ENCODE data around the gene DEF6. TPM values are rescaled to one million over a fixed set of nuclear protein-coding genes. Genes with fewer than 3 reads are reported as not detected.

The DEF6 gene
- total RNA-seq, 1 experiment from 2014 or later: 11.3 TPM

DNA sequence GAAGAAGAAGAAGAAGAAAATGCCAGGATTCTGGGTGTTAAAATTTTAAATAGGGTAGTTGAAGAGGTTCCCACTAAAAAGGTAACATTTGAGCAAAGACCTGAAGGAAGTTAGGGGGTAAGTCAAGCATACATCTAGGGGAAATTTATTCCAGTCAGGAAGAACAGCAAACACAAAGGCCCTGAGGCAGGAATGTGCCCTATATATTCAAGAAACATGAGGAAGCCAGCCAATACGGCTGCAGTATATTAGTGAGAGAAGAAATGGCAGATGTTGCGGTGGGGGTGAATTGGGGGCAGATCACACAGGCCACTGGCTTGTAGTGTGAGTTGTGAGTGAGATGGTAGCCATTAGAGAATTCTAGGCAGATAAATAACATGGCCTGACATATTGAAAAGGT, 32.1 kb upstream of the DEF6 start:
- ChIA-PET CTCF (interaction anchor here (1.0 kb wide), 1 partner anchor 184 kb away, joined by 4 read pairs; no protein-coding TSS in a partner anchor), POLR2A (no interaction called here)
- ATAC-seq (no peak), DNase-seq (ENCODE audit: low spot score) (no peak)
- no peak for TF ChIP-seq NFYB (CRISPR knock-in tag; conservative IDR thresholded peaks at IDR 0.05; ENCODE audit: low read depth)
- TF ChIP-seq, protein P1, sequence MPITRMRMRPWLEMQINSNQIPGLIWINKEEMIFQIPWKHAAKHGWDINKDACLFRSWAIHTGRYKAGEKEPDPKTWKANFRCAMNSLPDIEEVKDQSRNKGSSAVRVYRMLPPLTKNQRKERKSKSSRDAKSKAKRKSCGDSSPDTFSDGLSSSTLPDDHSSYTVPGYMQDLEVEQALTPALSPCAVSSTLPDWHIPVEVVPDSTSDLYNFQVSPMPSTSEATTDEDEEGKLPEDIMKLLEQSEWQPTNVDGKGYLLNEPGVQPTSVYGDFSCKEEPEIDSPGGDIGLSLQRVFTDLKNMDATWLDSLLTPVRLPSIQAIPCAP (CRISPR knock-in tag; IDR thresholded peaks at IDR 0.05): no peak
- TF ChIP-seq, protein P2, sequence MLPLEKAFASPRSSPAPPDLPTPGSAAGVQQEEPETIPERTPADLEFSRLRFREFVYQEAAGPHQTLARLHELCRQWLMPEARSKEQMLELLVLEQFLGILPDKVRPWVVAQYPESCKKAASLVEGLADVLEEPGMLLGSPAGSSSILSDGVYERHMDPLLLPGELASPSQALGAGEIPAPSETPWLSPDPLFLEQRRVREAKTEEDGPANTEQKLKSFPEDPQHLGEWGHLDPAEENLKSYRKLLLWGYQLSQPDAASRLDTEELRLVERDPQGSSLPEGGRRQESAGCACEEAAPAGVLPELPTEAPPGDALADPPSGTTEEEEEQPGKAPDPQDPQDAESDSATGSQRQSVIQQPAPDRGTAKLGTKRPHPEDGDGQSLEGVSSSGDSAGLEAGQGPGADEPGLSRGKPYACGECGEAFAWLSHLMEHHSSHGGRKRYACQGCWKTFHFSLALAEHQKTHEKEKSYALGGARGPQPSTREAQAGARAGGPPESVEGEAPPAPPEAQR (CRISPR knock-in tag; IDR thresholded peaks at IDR 0.05): no peak
- TF ChIP-seq, protein P3, sequence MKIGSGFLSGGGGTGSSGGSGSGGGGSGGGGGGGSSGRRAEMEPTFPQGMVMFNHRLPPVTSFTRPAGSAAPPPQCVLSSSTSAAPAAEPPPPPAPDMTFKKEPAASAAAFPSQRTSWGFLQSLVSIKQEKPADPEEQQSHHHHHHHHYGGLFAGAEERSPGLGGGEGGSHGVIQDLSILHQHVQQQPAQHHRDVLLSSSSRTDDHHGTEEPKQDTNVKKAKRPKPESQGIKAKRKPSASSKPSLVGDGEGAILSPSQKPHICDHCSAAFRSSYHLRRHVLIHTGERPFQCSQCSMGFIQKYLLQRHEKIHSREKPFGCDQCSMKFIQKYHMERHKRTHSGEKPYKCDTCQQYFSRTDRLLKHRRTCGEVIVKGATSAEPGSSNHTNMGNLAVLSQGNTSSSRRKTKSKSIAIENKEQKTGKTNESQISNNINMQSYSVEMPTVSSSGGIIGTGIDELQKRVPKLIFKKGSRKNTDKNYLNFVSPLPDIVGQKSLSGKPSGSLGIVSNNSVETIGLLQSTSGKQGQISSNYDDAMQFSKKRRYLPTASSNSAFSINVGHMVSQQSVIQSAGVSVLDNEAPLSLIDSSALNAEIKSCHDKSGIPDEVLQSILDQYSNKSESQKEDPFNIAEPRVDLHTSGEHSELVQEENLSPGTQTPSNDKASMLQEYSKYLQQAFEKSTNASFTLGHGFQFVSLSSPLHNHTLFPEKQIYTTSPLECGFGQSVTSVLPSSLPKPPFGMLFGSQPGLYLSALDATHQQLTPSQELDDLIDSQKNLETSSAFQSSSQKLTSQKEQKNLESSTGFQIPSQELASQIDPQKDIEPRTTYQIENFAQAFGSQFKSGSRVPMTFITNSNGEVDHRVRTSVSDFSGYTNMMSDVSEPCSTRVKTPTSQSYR (CRISPR knock-in tag; IDR thresholded peaks at IDR 0.05): no peak
- H3K9me3 Mint-ChIP-seq: no peaks in the 10 kb centered on the region
- peaks cover 8% of the 10 kb centered on the region for H3K4me1 Mint-ChIP-seq
- no peak overlapping the region; the same call in 1 of the 2 replicates for H3K27ac Mint-ChIP-seq
- peaks cover 2% of the 10 kb centered on the region; the same call in 1 of the 2 replicates for H3K27me3 Mint-ChIP-seq (ENCODE audit: low read depth)
- no peak overlapping the region for H3K4me3 Mint-ChIP-seq
- peaks cover 3% of the 10 kb centered on the region; the same call in 1 of the 2 replicates for H3K36me3 Mint-ChIP-seq

DNA sequence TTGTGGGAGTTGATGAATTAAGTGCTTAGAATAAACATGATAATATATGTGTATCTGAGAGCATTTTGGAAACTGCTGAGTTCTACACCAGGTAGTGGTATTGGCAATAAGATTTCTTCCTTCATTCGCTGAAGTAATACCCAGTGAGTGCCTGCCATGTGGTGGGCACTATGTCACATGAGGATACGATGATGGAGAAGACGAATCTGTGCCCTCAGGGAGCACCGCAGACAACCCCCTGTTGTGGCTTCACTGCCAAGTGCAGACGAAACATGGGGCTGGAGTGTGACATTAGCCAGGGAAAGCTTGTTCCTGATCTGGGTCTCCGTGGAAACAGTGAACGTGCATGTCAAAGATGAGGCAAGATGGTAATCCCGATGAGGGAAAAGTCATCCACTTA, 30.2 kb upstream of the DEF6 start:
- DNase-seq (ENCODE audit: low spot score) (no peak), ATAC-seq (no peak)
- CTCF ChIA-PET: no interaction called here
- TF ChIP-seq ZNF232 (CRISPR knock-in tag; IDR thresholded peaks at IDR 0.05) (no peak), ZNF219 (CRISPR knock-in tag; IDR thresholded peaks at IDR 0.05; ENCODE audit: borderline replicate concordance) (no peak), NFATC4 (CRISPR knock-in tag; IDR thresholded peaks at IDR 0.05) (no peak), SP1 (CRISPR knock-in tag; conservative IDR thresholded peaks at IDR 0.05) (no peak), ZNF317 (CRISPR knock-in tag; IDR thresholded peaks at IDR 0.05; ENCODE audit: borderline replicate concordance, low read depth) (no peak), FOXJ3 (CRISPR knock-in tag; IDR thresholded peaks at IDR 0.05; ENCODE audit: borderline replicate concordance) (no peak), TCF7 (CRISPR knock-in tag; IDR thresholded peaks at IDR 0.05; ENCODE audit: low read depth) (no peak), RELA (CRISPR knock-in tag; IDR thresholded peaks at IDR 0.05; ENCODE audit: borderline replicate concordance) (no peak)
- TF ChIP-seq, protein P4, sequence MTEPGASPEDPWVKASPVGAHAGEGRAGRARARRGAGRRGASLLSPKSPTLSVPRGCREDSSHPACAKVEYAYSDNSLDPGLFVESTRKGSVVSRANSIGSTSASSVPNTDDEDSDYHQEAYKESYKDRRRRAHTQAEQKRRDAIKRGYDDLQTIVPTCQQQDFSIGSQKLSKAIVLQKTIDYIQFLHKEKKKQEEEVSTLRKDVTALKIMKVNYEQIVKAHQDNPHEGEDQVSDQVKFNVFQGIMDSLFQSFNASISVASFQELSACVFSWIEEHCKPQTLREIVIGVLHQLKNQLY (CRISPR knock-in tag; IDR thresholded peaks at IDR 0.05): no peak
- TF ChIP-seq, protein P5, sequence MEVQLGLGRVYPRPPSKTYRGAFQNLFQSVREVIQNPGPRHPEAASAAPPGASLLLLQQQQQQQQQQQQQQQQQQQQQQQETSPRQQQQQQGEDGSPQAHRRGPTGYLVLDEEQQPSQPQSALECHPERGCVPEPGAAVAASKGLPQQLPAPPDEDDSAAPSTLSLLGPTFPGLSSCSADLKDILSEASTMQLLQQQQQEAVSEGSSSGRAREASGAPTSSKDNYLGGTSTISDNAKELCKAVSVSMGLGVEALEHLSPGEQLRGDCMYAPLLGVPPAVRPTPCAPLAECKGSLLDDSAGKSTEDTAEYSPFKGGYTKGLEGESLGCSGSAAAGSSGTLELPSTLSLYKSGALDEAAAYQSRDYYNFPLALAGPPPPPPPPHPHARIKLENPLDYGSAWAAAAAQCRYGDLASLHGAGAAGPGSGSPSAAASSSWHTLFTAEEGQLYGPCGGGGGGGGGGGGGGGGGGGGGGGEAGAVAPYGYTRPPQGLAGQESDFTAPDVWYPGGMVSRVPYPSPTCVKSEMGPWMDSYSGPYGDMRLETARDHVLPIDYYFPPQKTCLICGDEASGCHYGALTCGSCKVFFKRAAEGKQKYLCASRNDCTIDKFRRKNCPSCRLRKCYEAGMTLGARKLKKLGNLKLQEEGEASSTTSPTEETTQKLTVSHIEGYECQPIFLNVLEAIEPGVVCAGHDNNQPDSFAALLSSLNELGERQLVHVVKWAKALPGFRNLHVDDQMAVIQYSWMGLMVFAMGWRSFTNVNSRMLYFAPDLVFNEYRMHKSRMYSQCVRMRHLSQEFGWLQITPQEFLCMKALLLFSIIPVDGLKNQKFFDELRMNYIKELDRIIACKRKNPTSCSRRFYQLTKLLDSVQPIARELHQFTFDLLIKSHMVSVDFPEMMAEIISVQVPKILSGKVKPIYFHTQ (CRISPR knock-in tag; IDR thresholded peaks at IDR 0.05): no peak
- no peaks in the 10 kb centered on the region for H3K9me3 Mint-ChIP-seq
- H3K36me3 Mint-ChIP-seq: peaks cover 3% of the 10 kb centered on the region; the same call in 1 of the 2 replicates
- POLR2A ChIA-PET: no interaction called here
- H3K4me1 Mint-ChIP-seq: peaks cover 4% of the 10 kb centered on the region
- no peak overlapping the region for H3K4me3 Mint-ChIP-seq
- H3K27me3 Mint-ChIP-seq (ENCODE audit: low read depth): peaks cover 2% of the 10 kb centered on the region; the same call in 1 of the 2 replicates
- H3K27ac Mint-ChIP-seq: no peak overlapping the region; the same call in 1 of the 2 replicates
